NT2/D1 (cell line): Measurements from ENCODE around the gene NT5C3B.
"Not testable (repeated sequence)": the region's sequence is repeated elsewhere in the genome, so short reads cannot be mapped to it uniquely, and the experiment has no call there.

ENCODE experiments used
- DNase-seq: peaks from one replicate; pipeline ENCODE4 v3.0.0-alpha.2; 2011; ENCODE audit warnings: low read depth, low spot score
- H3K27me3 ChIP-seq: 2 replicates; pipeline ENCODE4 v1.6.0; 2011; ENCODE audit warnings: mild to moderate bottlenecking; ENCODE audit not compliant: insufficient read length, insufficient read depth
- H3K36me3 ChIP-seq: 2 replicates; pipeline ENCODE4 v1.6.1; 2011; ENCODE audit warnings: mild to moderate bottlenecking, low read length, mixed read lengths; ENCODE audit not compliant: insufficient read depth, insufficient read length
- H3K4me1 ChIP-seq: 2 replicates; pipeline ENCODE4 v1.5.1; 2011; ENCODE audit not compliant: insufficient read depth, insufficient read length
- H3K4me3 ChIP-seq: 2 replicates; pipeline ENCODE4 v1.5.1; 2011; ENCODE audit warnings: low read depth; ENCODE audit not compliant: insufficient read length
- H3K9ac ChIP-seq: 2 replicates; pipeline ENCODE4 v1.6.0; 2011; ENCODE audit warnings: low read depth; ENCODE audit not compliant: insufficient read length
- H3K9me3 ChIP-seq: 2 replicates; pipeline ENCODE4 v1.5.1; 2011; ENCODE audit warnings: mild to moderate bottlenecking, low read length; ENCODE audit not compliant: insufficient read depth
- SUZ12 ChIP-seq: IDR thresholded peaks from 2 replicates; pipeline ENCODE4 v1.6.1; 2011; ENCODE audit not compliant: insufficient read length, insufficient read depth; ENCODE audit errors: extremely low read depth
- YY1 ChIP-seq: IDR thresholded peaks from 2 replicates; pipeline ENCODE4 v1.6.1; 2011; ENCODE audit not compliant: insufficient read length, insufficient read depth
- ZNF274 ChIP-seq: IDR thresholded peaks from 2 replicates; pipeline ENCODE4 v1.6.1; 2011; ENCODE audit warnings: mild to moderate bottlenecking, low read depth, low read length

Gene NT5C3B

GRCh38 chr17:41837761-41838538 is 1.9 kb upstream of the NT5C3B start, which contains the start of gene KLHL10:
Gene KLHL10 (plus strand): TSS chr17:41837825. CDS start chr17:41837933, 108 bp downstream.
- peaks cover 22% of the 10 kb centered on the region for H3K27me3 ChIP-seq
- TF ChIP-seq SUZ12 = no peak
- no peak for TF ChIP-seq YY1
- no peak for TF ChIP-seq ZNF274
- no peaks in the 10 kb centered on the region for H3K9me3 ChIP-seq
- no peak within 1 kb of the TSS for H3K9ac ChIP-seq
- peaks cover 13% of the 10 kb centered on the region for H3K36me3 ChIP-seq
- no peaks in the 10 kb centered on the region for H3K4me1 ChIP-seq
- H3K4me3 ChIP-seq = no peak within 1 kb of the TSS
- DNase-seq = no peak

- H3K9me3 ChIP-seq = no peaks in the 10 kb centered on the region
- no peaks in the 10 kb centered on the region for H3K4me1 ChIP-seq
- H3K27me3 ChIP-seq = peaks cover 22% of the 10 kb centered on the region
- H3K36me3 ChIP-seq = peaks cover 25% of the 10 kb centered on the region
- TF ChIP-seq SUZ12 = no peak
- TF ChIP-seq YY1 = no peak
- H3K4me3 ChIP-seq = peak overlapping the region; percentile 19
- DNase-seq = no peak
- peak overlapping the region; percentile 66 for H3K9ac ChIP-seq
Observed at GRCh38 chr17:41836550-41837196, 641 bp upstream of the NT5C3B start.

GRCh38 chr17:41835214-41835799 is 725 bp downstream of the NT5C3B start:
- DNase-seq = no peak
- TF ChIP-seq ZNF274 (no peak), SUZ12 (no peak), YY1 (no peak)
- H3K36me3 ChIP-seq = peaks cover 37% of the 10 kb centered on the region
- peaks cover 22% of the 10 kb centered on the region for H3K27me3 ChIP-seq
- peak overlapping the region; percentile 90 for H3K9ac ChIP-seq
- H3K4me3 ChIP-seq = peak overlapping the region; percentile 78
- no peaks in the 10 kb centered on the region for H3K9me3 ChIP-seq
- no peaks in the 10 kb centered on the region for H3K4me1 ChIP-seq

GRCh38 chr17:41829961-41830360 is 6.1 kb downstream of the NT5C3B start:
- not testable (repeated sequence) for DNase-seq, H3K27me3 ChIP-seq, H3K4me3 ChIP-seq, H3K9ac ChIP-seq, H3K4me1 ChIP-seq, H3K9me3 ChIP-seq
- peaks cover 74% of the 10 kb centered on the region for H3K36me3 ChIP-seq

- no peak overlapping the region for H3K4me3 ChIP-seq
- peaks cover 5% of the 10 kb centered on the region for H3K4me1 ChIP-seq
- no peaks in the 10 kb centered on the region for H3K27me3 ChIP-seq
- H3K9me3 ChIP-seq = no peaks in the 10 kb centered on the region
- H3K36me3 ChIP-seq = peaks cover 75% of the 10 kb centered on the region
- no peak overlapping the region for H3K9ac ChIP-seq
- DNase-seq = no peak
- TF ChIP-seq SUZ12 (no peak), ZNF274 (no peak), YY1 (no peak)
Observed at GRCh38 chr17:41825175-41825845, 10.7 kb downstream of the NT5C3B start.

- Histone ChIP-seq H3K4me3 (no peak overlapping the region), H3K9ac (no peak overlapping the region), H3K27me3 (no peaks in the 10 kb centered on the region), H3K36me3 (peaks cover 77% of the 10 kb centered on the region), H3K4me1 (peaks cover 12% of the 10 kb centered on the region), H3K9me3 (no peaks in the 10 kb centered on the region)
- DNase-seq = no peak
- TF ChIP-seq SUZ12 = no peak
- no peak for TF ChIP-seq YY1
- TF ChIP-seq ZNF274 = no peak
Observed at GRCh38 chr17:41824086-41824485, 11.9 kb downstream of the NT5C3B start.

GRCh38 chr17:41823580-41823979 is 12.5 kb downstream of the NT5C3B start:
- Histone ChIP-seq H3K9me3 (no peaks in the 10 kb centered on the region), H3K9ac (no peak overlapping the region), H3K36me3 (peaks cover 76% of the 10 kb centered on the region), H3K4me3 (no peak overlapping the region), H3K4me1 (peaks cover 15% of the 10 kb centered on the region), H3K27me3 (no peaks in the 10 kb centered on the region)
- TF ChIP-seq SUZ12 (no peak), YY1 (no peak), ZNF274 (no peak)
- DNase-seq = no peak
